ENCODE measurements around the gene FAM120A. TPM values are rescaled to one million over a fixed set of nuclear protein-coding genes. Genes with fewer than 3 reads are reported as not detected.

Gene FAM120A
- total and polyA plus RNA-seq, 9 of the 15 experiments (the other 6 are each of a cell fraction or from before 2014, with no cell fraction given), result 8.7 to 71.0 (median 42.2) TPM

DNA sequence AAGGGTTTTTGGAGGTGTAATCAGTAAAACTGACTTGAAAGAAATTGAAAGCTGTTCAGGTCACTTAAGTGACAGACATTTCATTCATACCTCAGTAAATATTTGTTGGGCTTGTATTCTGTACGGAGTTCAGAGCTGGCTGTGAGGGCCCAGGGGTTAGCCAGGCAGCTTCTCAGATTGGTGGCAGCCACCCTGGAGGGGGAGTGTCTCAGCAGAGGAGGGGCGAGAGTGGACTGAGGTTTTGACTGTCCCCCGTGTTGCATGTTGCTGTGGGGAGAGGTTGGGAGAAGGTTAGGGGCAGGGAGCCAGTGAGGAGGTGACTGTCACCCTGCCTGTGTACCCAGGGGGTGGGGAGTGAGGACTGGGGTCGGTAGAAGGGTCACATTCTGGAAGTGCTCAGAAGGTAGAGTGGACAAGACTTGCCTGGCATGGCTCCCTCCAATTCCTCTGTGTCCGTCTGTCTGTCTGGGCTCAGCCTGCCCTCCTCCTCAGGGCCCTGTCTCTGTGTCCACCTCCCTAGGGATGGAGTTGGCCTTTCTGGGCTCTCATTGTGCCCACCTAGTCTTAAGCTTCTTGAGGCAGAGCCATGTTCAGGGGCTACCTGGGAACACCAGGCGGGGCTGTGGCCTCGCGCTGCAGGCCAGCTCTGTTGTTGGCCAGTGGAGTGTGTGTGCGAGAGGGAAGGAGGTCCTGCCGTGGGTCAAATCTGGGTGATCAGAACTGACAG lies 129.3 kb downstream of the FAM120A start:
- Histone ChIP-seq H3K79me2 (ENCODE audit: control insufficient read depth, insufficient read depth, low read length) (peaks cover 57% of the 10 kb centered on the region), H3K4me1 (replicated peaks in 1 of 2; ENCODE audit: control insufficient read depth in 2 of 2, insufficient read depth in 2 of 2, low read length in 2 of 2) (peaks cover 14 to 34% of the 10 kb centered on the region in 2 experiments), H2AFZ (ENCODE audit: low read depth, low read length) (no peak overlapping the region), H3K27me3 (ENCODE audit: control insufficient read depth in 2 of 2, insufficient read depth in 2 of 2, low read length in 2 of 2) (no peaks in the 10 kb centered on the region), H3K27ac (ENCODE audit: extremely low read depth, low read depth, low read length) (no peak overlapping the region), H3K4me3 (no peak overlapping the region), H3K9ac (ENCODE audit: insufficient read depth in 1 of 2, low read depth in 2 of 2, low read length in 2 of 2) (peak overlapping the region in 1 of 2 experiments; percentile 79; a peak in 1 of 4 replicates), H3K9me3 (replicated peaks; ENCODE audit: control insufficient read depth, insufficient read depth, low read depth, low read length) (no peaks in the 10 kb centered on the region), H4K20me1 (replicated peaks; ENCODE audit: control insufficient read depth, insufficient read depth, low read length) (peaks cover 9% of the 10 kb centered on the region), H3K36me3 (ENCODE audit: control insufficient read depth, insufficient read depth, low read length) (no peaks in the 10 kb centered on the region), H3K4me2 (ENCODE audit: insufficient read depth, low read length) (no peak overlapping the region; the same call in 1 of the 2 replicates), H3K9me1 (ENCODE audit: control insufficient read depth, insufficient read depth, low read length) (no peaks in the 10 kb centered on the region)
- POLR2A ChIA-PET, result interaction anchor here (0.6 to 2.4 kb wide), 7 partner anchors 7 to 1424 kb away, joined by 3 to 9 read pairs (median 6); no protein-coding TSS in a partner anchor
- no TSS peak for BruUV-seq (replicated peaks)
- FAIRE-seq (no peak), ATAC-seq (no peak), DNase-seq (ENCODE audit: extremely low read depth in 1 of 4, low spot score in 3 of 4) (no peak)
- WGBS (ENCODE audit: insufficient coverage, low coverage, missing lambda C conversion rate), result 49% methylated on average over 9 of the region's 10 CpGs
- CTCF ChIA-PET (ENCODE audit: low intra/inter-chr PET ratio), result no interaction called here
- intact Hi-C loops (cut with micrococcal nuclease), result no loop called here
- in situ Hi-C loops (cut with MboI), result no loop called here
- TF ChIP-seq BCOR (IDR thresholded peaks at IDR 0.05) (no peak), ELF2 (CRISPR knock-in tag; IDR thresholded peaks at IDR 0.05) (no peak), POU5F1 (IDR thresholded peaks at IDR 0.05; ENCODE audit: borderline replicate concordance, low read depth, low read length, partially characterized antibody) (no peak), NFE2 (IDR thresholded peaks at IDR 0.05; ENCODE audit: low read depth) (no peak), ZNF785 (CRISPR knock-in tag; IDR thresholded peaks at IDR 0.05) (no peak), SRSF3 (IDR thresholded peaks at IDR 0.05; ENCODE audit: insufficient read depth, low read length) (no peak)
- TF ChIP-seq, protein P1, sequence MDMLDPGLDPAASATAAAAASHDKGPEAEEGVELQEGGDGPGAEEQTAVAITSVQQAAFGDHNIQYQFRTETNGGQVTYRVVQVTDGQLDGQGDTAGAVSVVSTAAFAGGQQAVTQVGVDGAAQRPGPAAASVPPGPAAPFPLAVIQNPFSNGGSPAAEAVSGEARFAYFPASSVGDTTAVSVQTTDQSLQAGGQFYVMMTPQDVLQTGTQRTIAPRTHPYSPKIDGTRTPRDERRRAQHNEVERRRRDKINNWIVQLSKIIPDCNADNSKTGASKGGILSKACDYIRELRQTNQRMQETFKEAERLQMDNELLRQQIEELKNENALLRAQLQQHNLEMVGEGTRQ (CRISPR knock-in tag; IDR thresholded peaks at IDR 0.05), result no peak
- TF ChIP-seq, protein P2, sequence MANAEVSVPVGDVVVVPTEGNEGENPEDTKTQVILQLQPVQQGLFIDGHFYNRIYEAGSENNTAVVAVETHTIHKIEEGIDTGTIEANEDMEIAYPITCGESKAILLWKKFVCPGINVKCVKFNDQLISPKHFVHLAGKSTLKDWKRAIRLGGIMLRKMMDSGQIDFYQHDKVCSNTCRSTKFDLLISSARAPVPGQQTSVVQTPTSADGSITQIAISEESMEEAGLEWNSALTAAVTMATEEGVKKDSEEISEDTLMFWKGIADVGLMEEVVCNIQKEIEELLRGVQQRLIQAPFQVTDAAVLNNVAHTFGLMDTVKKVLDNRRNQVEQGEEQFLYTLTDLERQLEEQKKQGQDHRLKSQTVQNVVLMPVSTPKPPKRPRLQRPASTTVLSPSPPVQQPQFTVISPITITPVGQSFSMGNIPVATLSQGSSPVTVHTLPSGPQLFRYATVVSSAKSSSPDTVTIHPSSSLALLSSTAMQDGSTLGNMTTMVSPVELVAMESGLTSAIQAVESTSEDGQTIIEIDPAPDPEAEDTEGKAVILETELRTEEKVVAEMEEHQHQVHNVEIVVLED (CRISPR knock-in tag; IDR thresholded peaks at IDR 0.05), result no peak
- TF ChIP-seq, protein P3, sequence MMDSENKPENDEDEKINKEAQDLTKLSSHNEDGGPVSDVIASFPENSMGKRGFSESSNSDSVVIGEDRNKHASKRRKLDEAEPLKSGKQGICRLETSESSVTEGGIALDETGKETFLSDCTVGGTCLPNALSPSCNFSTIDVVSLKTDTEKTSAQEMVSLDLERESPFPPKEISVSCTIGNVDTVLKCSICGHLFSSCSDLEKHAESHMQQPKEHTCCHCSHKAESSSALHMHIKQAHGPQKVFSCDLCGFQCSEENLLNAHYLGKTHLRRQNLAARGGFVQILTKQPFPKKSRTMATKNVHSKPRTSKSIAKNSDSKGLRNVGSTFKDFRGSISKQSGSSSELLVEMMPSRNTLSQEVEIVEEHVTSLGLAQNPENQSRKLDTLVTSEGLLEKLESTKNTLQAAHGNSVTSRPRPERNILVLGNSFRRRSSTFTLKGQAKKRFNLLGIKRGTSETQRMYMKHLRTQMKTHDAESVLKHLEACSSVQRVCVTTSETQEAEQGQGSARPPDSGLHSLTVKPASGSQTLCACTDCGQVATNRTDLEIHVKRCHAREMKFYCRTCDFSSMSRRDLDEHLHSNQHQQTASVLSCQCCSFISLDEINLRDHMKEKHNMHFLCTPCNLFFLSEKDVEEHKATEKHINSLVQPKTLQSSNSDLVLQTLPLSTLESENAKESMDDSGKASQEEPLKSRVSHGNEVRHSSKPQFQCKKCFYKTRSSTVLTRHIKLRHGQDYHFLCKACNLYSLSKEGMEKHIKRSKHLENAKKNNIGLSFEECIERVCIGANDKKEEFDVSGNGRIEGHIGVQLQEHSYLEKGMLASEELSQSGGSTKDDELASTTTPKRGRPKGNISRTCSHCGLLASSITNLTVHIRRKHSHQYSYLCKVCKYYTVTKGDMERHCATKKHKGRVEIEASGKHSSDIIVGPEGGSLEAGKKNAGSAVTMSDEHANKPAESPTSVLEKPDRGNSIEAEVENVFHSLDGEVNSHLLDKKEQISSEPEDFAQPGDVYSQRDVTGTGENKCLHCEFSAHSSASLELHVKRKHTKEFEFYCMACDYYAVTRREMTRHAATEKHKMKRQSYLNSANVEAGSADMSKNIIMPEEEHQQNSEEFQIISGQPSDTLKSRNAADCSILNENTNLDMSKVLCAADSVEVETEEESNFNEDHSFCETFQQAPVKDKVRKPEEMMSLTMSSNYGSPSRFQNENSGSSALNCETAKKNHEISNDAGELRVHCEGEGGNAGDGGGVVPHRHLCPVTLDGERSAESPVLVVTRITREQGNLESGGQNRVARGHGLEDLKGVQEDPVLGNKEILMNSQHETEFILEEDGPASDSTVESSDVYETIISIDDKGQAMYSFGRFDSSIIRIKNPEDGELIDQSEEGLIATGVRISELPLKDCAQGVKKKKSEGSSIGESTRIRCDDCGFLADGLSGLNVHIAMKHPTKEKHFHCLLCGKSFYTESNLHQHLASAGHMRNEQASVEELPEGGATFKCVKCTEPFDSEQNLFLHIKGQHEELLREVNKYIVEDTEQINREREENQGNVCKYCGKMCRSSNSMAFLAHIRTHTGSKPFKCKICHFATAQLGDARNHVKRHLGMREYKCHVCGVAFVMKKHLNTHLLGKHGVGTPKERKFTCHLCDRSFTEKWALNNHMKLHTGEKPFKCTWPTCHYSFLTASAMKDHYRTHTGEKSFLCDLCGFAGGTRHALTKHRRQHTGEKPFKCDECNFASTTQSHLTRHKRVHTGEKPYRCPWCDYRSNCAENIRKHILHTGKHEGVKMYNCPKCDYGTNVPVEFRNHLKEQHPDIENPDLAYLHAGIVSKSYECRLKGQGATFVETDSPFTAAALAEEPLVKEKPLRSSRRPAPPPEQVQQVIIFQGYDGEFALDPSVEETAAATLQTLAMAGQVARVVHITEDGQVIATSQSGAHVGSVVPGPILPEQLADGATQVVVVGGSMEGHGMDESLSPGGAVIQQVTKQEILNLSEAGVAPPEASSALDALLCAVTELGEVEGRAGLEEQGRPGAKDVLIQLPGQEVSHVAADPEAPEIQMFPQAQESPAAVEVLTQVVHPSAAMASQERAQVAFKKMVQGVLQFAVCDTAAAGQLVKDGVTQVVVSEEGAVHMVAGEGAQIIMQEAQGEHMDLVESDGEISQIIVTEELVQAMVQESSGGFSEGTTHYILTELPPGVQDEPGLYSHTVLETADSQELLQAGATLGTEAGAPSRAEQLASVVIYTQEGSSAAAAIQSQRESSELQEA (IDR thresholded peaks at IDR 0.05; ENCODE audit: low read depth), result no peak
